Activated CD4-positive, alpha-beta T cell treated with anti-CD3 and anti-CD28 coated beads, Interleukin-2, Interleukin-6, amounts not matched to agents 100 ng/mL and 50 ng/mL, durations not matched to agents 16 hours and 8 hours (primary cell): Measurements from ENCODE around the gene DAZAP1.

Experiments
- DNase-seq: peaks from one replicate; pipeline ENCODE4 v3.0.0-alpha.2; 2020

Gene DAZAP1

GRCh38 chr19:1460033-1460995, 52.9 kb downstream of the DAZAP1 start:
- no peak for DNase-seq

GRCh38 chr19:1461862-1462261, 54.5 kb downstream of the DAZAP1 start:
- no peak for DNase-seq

DNA sequence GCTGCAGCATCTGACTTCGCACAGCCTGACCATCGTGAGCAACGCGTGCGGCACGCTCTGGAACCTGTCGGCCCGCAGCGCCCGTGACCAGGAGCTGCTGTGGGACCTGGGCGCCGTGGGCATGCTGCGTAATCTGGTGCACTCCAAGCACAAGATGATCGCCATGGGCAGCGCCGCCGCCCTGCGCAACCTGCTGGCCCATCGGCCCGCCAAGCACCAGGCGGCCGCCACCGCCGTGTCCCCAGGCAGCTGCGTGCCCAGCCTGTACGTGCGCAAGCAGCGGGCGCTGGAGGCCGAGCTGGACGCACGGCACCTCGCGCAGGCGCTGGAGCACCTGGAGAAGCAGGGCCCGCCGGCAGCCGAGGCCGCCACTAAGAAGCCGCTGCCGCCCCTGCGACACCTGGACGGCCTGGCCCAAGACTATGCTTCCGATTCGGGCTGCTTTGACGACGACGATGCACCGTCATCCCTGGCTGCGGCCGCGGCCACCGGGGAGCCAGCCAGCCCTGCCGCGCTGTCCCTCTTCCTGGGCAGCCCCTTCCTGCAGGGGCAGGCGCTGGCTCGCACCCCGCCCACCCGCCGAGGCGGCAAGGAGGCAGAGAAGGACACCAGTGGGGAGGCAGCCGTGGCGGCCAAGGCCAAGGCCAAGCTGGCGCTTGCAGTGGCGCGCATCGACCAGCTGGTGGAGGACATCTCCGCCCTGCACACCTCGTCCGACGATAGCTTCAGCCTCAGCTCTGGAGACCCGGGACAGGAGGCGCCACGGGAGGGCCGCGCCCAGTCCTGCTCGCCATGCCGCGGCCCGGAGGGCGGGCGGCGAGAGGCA, 58.0 kb downstream of the DAZAP1 start:
- peak; percentile 54 for DNase-seq

- DNase-seq = no peak
Measured at GRCh38 chr19:1466018-1466460, 58.7 kb downstream of the DAZAP1 start.

GRCh38 chr19:1466461-1467214, 59.3 kb downstream of the DAZAP1 start:
- no peak for DNase-seq

DNA sequence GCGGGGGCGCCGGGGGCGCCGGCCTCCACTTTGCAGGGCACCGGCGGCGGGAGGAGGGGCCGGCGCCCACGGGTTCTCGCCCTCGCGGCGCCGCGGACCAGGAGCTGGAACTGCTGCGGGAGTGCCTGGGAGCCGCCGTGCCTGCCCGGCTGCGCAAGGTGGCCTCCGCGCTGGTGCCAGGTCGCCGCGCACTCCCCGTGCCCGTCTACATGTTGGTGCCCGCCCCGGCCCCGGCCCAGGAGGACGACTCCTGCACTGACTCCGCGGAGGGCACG, 59.8 kb downstream of the DAZAP1 start:
- DNase-seq = no peak

DNA sequence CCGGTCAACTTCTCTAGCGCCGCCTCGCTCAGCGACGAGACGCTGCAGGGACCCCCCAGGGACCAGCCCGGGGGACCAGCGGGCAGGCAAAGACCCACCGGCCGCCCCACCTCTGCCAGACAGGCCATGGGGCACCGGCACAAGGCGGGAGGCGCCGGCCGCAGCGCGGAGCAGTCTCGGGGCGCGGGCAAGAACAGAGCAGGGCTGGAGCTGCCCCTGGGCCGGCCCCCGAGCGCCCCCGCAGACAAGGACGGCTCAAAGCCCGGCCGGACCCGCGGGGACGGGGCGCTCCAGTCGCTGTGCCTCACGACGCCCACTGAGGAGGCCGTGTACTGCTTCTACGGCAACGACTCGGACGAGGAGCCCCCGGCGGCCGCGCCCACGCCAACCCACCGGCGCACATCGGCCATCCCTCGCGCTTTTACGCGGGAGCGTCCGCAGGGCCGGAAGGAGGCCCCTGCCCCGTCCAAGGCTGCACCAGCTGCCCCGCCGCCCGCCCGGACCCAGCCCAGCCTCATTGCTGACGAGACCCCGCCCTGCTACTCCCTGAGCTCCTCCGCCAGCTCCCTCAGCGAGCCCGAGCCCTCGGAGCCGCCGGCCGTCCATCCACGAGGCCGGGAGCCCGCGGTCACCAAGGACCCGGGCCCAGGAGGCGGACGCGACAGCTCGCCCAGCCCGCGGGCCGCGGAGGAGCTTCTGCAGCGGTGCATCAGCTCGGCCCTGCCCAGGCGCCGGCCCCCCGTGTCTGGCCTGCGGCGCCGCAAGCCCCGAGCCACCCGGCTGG, 60.3 kb downstream of the DAZAP1 start:
- no peak for DNase-seq

- DNase-seq = no peak
Measured at GRCh38 chr19:1468274-1468820, 61.0 kb downstream of the DAZAP1 start.

DNA sequence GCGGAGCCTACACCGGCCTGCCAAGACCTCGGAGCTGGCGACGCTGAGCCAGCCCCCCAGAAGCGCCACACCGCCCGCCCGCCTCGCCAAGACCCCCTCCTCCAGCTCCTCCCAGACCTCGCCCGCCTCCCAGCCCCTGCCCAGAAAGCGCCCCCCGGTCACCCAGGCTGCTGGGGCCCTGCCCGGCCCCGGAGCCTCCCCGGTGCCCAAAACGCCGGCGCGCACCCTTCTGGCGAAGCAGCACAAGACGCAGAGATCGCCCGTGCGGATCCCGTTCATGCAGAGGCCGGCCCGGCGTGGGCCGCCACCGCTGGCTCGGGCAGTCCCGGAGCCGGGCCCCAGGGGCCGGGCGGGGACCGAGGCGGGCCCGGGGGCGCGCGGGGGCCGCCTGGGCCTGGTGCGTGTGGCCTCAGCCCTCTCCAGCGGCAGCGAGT, 61.5 kb downstream of the DAZAP1 start:
- DNase-seq = peak; percentile 60

GRCh38 chr19:1469255-1470054, 62.1 kb downstream of the DAZAP1 start:
- DNase-seq = peak; percentile 49

- no peak for DNase-seq
Measured at GRCh38 chr19:1470055-1470304, 62.6 kb downstream of the DAZAP1 start.

- peak; percentile 77 for DNase-seq
Measured at GRCh38 chr19:1470305-1471009, 63.1 kb downstream of the DAZAP1 start.

- DNase-seq = peak; percentile 40
Measured at GRCh38 chr19:1471010-1471514, 63.7 kb downstream of the DAZAP1 start.

- DNase-seq = no peak
Measured at GRCh38 chr19:1471515-1472160, 64.3 kb downstream of the DAZAP1 start.

DNA sequence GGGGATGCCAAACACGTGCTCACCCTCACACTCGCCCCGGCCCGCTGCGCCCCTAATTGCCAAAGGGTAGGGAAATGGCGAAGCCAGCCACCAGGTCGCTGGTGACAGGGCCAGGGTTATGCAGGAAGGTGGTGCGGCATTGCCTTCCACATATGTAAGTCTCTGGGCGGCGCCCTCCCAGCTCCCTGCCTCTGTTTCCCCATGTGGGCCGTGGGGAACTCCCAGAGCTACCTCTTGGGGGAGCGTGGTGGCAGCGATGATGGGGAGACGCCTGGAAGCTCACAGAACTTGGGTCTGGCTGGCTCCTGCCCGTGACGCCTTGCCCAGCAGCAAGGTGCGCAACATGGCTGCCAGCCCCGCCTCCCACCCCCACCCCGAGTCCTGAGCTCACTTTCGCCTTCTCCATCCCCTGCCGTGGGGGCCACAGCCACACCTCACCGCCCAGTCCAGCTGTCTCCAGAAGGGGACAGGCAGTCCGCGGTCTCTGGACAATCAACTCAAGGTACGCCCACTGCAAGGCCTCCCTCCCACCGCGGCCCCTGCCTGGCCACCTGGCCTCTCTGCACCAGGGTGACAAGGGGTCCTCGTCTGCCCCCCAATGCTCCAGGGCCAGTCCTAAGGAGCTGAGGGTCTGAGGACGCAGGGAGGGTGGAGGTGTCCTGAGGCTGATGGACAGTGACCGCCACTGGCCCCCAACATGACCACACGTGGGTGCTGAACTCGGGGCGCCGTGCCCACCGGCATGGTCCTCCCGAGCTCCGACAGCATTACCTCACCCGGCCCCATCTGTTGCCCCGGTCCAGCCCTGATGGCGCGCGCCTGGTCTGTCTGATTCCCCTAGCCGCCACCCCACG, 65.1 kb downstream of the DAZAP1 start:
- DNase-seq = no peak

- no peak for DNase-seq
Measured at GRCh38 chr19:1473085-1473851, 65.9 kb downstream of the DAZAP1 start.

- no peak for DNase-seq
Measured at GRCh38 chr19:1474011-1474764, 66.8 kb downstream of the DAZAP1 start.
